ENCODE measurements around the gene ADAM10.

DNA sequence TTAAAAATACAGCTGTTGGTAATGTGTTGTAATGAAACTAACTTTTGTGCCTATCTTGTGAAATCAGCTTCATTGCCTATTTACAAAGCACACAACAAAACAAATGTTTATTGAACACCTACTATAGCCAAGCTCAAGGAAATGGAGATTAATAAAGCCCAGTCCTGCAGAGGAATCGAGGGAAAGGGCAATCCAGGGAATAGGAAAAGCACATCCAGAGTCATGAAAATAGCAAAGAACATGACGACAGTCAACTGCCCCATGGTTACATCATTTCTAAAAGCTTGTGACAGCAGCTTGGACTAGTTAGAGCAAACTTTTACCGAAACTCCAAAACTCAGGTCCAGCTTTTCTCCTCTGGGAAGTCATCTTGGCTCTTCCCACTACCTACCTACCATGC, 160.5 kb downstream of the ADAM10 start:
- no peak for TF ChIP-seq EZH2phosphoT487 (IDR thresholded peaks at IDR 0.05; ENCODE audit: borderline replicate concordance)
- TF ChIP-seq, protein P1, sequence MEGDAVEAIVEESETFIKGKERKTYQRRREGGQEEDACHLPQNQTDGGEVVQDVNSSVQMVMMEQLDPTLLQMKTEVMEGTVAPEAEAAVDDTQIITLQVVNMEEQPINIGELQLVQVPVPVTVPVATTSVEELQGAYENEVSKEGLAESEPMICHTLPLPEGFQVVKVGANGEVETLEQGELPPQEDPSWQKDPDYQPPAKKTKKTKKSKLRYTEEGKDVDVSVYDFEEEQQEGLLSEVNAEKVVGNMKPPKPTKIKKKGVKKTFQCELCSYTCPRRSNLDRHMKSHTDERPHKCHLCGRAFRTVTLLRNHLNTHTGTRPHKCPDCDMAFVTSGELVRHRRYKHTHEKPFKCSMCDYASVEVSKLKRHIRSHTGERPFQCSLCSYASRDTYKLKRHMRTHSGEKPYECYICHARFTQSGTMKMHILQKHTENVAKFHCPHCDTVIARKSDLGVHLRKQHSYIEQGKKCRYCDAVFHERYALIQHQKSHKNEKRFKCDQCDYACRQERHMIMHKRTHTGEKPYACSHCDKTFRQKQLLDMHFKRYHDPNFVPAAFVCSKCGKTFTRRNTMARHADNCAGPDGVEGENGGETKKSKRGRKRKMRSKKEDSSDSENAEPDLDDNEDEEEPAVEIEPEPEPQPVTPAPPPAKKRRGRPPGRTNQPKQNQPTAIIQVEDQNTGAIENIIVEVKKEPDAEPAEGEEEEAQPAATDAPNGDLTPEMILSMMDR (conservative IDR thresholded peaks at IDR 0.05; ENCODE audit: low read length), result no peak

Measured in Loucy (cell line).